Neural crest cell (in vitro differentiated cells): Measurements from ENCODE around the gene PSTPIP2. TPM values are rescaled to one million over a fixed set of nuclear protein-coding genes. Genes with fewer than 3 reads are reported as not detected.

Experiments
- DNase-seq: peaks from one replicate; pipeline ENCODE4 v3.0.0; 2021; ENCODE audit warnings: low read depth, mixed read lengths, low spot score
- H3K27ac Mint-ChIP-seq: one replicate; pipeline ENCODE4 v1.8.0; 2021; ENCODE audit warnings: mild to moderate bottlenecking, mixed read lengths; ENCODE audit not compliant: unreplicated experiment
- H3K27me3 Mint-ChIP-seq: 2 replicates; pipeline ENCODE4 v1.8.0; 2021; ENCODE audit warnings: low read depth, mild to moderate bottlenecking, mixed read lengths
- H3K36me3 Mint-ChIP-seq: 2 replicates; pipeline ENCODE4 v1.8.0; 2021; ENCODE audit warnings: low read depth, mild to moderate bottlenecking, mixed read lengths
- H3K4me1 Mint-ChIP-seq: 2 replicates; pipeline ENCODE4 v1.8.0; 2021; ENCODE audit warnings: mixed read lengths
- H3K4me3 Mint-ChIP-seq: one replicate; pipeline ENCODE4 v1.8.0; 2021; ENCODE audit warnings: mild to moderate bottlenecking, mixed read lengths
- H3K9me3 Mint-ChIP-seq: 2 replicates; pipeline ENCODE4 v1.8.0; 2021; ENCODE audit warnings: mixed read lengths
- CTCF ChIP-seq: fragments of 200-600 bp; sonication (generic); conservative IDR thresholded peaks from 2 replicates; pipeline ENCODE4 v1.5.0; 2021; ENCODE audit warnings: antibody characterized with exemption, mild to moderate bottlenecking
- long read RNA-seq: library from polyadenylated mRNA; unstranded; transcript quantifications from one replicate; pipeline ENCODE4 v2.0.0, GENCODE V29; 2020
- total RNA-seq: library from RNA; stranded (reverse); gene quantifications from 2 replicates; pipeline ENCODE4 v1.2.1, GENCODE V29; 2021

PSTPIP2 gene
- 7.0 and 7.1 TPM in 2 replicates for total RNA-seq
- long read RNA-seq, transcript PSTPIP2-201 (15 exons, 3,000 nt) = major isoform, 11 of 17 reads
- long read RNA-seq, partial matches to known transcripts = 0 of 17 reads
- long read RNA-seq, other reads (novel, unspliced or antisense) = 4 of 17 reads

GRCh38 chr18:46071653-46072375 lies at the start of gene PSTPIP2:
Gene PSTPIP2 (minus strand): TSS chr18:46072260. CDS start chr18:46072188, 72 bp downstream.
- no peak for TF ChIP-seq CTCF
- Mint-ChIP-seq H3K4me1 (peaks cover 7% of the 10 kb centered on the region), H3K27ac (no peak within 1 kb of the TSS), H3K9me3 (no peaks in the 10 kb centered on the region), H3K27me3 (peaks cover 10% of the 10 kb centered on the region), H3K4me3 (peak within 1 kb of the TSS; percentile 84), H3K36me3 (no peaks in the 10 kb centered on the region)
- peak; percentile 62 for DNase-seq

- no peaks in the 10 kb centered on the region for H3K9me3 Mint-ChIP-seq
- H3K36me3 Mint-ChIP-seq = peaks cover 32% of the 10 kb centered on the region
- TF ChIP-seq CTCF = no peak
- H3K27ac Mint-ChIP-seq = no peak overlapping the region
- no peak for DNase-seq
- no peaks in the 10 kb centered on the region for H3K4me1 Mint-ChIP-seq
- H3K27me3 Mint-ChIP-seq = no peaks in the 10 kb centered on the region
- H3K4me3 Mint-ChIP-seq = no peak overlapping the region
Observed at GRCh38 chr18:46113751-46114150, 41.7 kb upstream of the PSTPIP2 start.

GRCh38 chr18:46110406-46110805 lies 38.3 kb upstream of the PSTPIP2 start:
- H3K27ac Mint-ChIP-seq = no peak overlapping the region
- no peak for DNase-seq
- H3K27me3 Mint-ChIP-seq = no peaks in the 10 kb centered on the region
- no peak for TF ChIP-seq CTCF
- peaks cover 13% of the 10 kb centered on the region for H3K4me1 Mint-ChIP-seq
- peak overlapping the region; percentile 66 for H3K4me3 Mint-ChIP-seq
- H3K9me3 Mint-ChIP-seq = no peaks in the 10 kb centered on the region
- H3K36me3 Mint-ChIP-seq = peaks cover 32% of the 10 kb centered on the region

GRCh38 chr18:46109386-46109785 lies 37.3 kb upstream of the PSTPIP2 start:
- Mint-ChIP-seq H3K27ac (no peak overlapping the region), H3K4me3 (no peak overlapping the region), H3K9me3 (no peaks in the 10 kb centered on the region), H3K27me3 (no peaks in the 10 kb centered on the region), H3K36me3 (peaks cover 32% of the 10 kb centered on the region), H3K4me1 (peaks cover 20% of the 10 kb centered on the region)
- DNase-seq = no peak
- TF ChIP-seq CTCF = no peak

- H3K4me3 Mint-ChIP-seq = peak within 1 kb of the TSS; percentile 99
- no peaks in the 10 kb centered on the region for H3K9me3 Mint-ChIP-seq
- H3K27me3 Mint-ChIP-seq = no peaks in the 10 kb centered on the region
- H3K27ac Mint-ChIP-seq = peak within 1 kb of the TSS; percentile 97
- peak; percentile 89 for DNase-seq
- no peak for TF ChIP-seq CTCF
- H3K36me3 Mint-ChIP-seq = peaks cover 13% of the 10 kb centered on the region
- H3K4me1 Mint-ChIP-seq = peaks cover 25% of the 10 kb centered on the region
Observed at GRCh38 chr18:46104128-46104911, 32.3 kb upstream of the PSTPIP2 start, which contains the start of gene HAUS1. Gene HAUS1 (plus strand): TSS chr18:46104385. CDS start chr18:46104412, 27 bp downstream.
